Measurements from ENCODE around the gene SPATA31D4. TPM values are rescaled to one million over a fixed set of nuclear protein-coding genes. Genes with fewer than 3 reads are reported as not detected.

Gene SPATA31D4
- polyA plus RNA-seq, 1 donor = not detected

DNA sequence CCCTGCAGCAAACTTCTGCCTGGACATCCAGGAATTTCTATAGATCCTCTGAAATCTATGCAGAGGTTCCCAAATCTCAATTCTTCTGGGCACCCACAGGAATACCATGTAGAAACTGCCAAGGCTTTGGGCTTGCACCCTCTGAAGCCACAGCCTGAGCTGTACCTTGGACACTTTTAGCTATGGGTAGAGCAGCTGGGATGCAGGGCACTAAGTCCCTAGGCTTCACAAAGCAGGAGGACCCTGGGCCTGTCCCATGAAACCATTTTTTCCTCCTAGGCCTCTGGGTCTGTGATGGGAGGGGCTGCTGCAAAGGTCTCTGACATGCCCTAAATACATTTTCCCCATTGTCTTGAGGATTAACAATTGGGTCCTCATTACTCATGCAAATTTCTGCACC, 27.4 kb downstream of the SPATA31D4 start:
- Histone ChIP-seq H3K4me1 (ENCODE audit: control insufficient read depth, insufficient read depth, low read length) (no peaks in the 10 kb centered on the region), H3K36me3 (ENCODE audit: control insufficient read depth, insufficient read depth, low read length) (no peaks in the 10 kb centered on the region), H3K27ac (ENCODE audit: low read length) (no peak overlapping the region)

DNA sequence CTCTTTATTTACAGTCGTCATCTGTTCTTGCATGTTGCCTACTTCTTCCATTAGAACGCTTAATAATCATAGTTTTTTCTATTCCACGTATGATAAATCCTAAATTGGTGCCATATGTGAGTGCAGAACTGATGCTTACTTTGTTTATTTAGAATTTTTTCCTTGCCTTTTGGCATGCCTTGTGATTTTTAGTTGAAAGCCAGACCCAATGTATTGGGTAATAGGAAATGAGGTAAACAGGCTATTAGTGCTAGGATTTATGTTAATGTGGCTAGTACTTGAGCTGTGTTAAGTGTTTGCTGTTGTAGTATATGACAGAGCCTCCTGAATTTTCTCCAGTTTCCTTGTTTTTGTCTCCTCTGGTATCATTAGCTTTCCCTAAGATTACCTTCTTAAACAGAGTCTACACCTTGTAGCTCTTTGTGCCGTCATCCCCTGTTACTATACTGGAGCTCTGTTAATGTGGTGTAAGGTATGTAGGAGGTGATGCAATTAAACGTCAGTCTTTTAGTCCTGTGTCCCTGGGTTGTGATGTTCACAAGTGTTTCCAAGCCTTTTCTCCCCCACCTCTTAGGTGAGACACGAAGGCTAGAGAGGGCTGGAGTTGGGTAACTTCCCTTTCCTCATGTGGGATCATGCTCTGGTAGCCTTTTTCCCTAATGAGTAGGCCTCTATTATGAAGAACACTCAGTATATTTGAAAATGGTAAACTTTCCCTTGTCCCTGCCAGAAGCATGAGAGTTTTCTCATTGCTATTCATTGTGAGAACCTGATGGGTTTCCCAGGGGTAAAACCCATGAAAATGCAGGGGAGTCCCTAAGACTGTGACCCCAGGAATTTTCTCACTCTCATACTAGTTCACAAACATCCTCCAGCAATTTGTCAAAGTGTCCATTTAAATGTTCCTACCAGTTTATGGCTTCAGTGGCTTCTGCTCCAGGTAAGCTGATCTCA, 36.3 kb downstream of the SPATA31D4 start:
- Histone ChIP-seq H3K27me3 (ENCODE audit: control insufficient read depth, insufficient read depth, low read length) (no peaks in the 10 kb centered on the region), H3K27ac (ENCODE audit: low read length) (no peak overlapping the region), H3K4me3 (ENCODE audit: low read length) (no peak overlapping the region), H3K9me3 (ENCODE audit: control insufficient read depth, low read depth, low read length) (no peaks in the 10 kb centered on the region), H3K36me3 (ENCODE audit: control insufficient read depth, insufficient read depth, low read length) (no peaks in the 10 kb centered on the region), H3K4me1 (ENCODE audit: control insufficient read depth, insufficient read depth, low read length) (no peaks in the 10 kb centered on the region)
- DNase-seq = no peak
- WGBS (ENCODE audit: insufficient coverage, low lambda C conversion rate) = 86% methylated on average over 1 of the region's 6 CpGs

More for the DNA sequence above, 27.4 kb downstream of the SPATA31D4 start:
- Histone ChIP-seq H3K27me3 (ENCODE audit: control insufficient read depth, insufficient read depth, low read length) (no peaks in the 10 kb centered on the region), H3K9me3 (ENCODE audit: control insufficient read depth, low read depth, low read length) (no peaks in the 10 kb centered on the region), H3K4me3 (ENCODE audit: low read length) (no peak overlapping the region)
- no peak for DNase-seq

DNA sequence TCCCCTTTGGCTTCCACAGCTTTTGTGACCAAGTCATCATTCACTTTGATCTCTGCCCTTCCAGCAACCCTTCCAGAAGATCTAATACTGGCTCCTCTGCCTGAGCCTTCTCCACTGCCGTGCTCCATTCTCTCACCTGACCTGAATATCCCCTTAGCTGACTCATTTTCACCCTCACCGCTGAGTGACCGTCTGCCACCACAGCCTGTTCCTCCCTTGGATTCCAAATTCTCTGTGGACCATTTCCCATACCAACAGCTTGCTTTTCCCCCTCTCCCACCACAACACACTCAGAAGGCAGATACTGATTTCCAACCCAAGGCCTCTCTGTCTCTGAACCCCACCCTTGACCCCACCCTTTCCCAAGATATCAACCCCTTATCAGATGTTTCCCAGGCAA, 39.8 kb downstream of the SPATA31D4 start:
- no peaks in the 10 kb centered on the region for H3K27me3 ChIP-seq (ENCODE audit: control insufficient read depth, insufficient read depth, low read length)
- no peak overlapping the region for H3K4me3 ChIP-seq (ENCODE audit: low read length)
- no peaks in the 10 kb centered on the region for H3K4me1 ChIP-seq (ENCODE audit: control insufficient read depth, insufficient read depth, low read length)
- H3K27ac ChIP-seq (ENCODE audit: low read length) = no peak overlapping the region
- 100% methylated on average over 1 of the region's 3 CpGs for WGBS (ENCODE audit: insufficient coverage, low lambda C conversion rate)
- H3K36me3 ChIP-seq (ENCODE audit: control insufficient read depth, insufficient read depth, low read length) = no peaks in the 10 kb centered on the region
- no peak for DNase-seq
- no peaks in the 10 kb centered on the region for H3K9me3 ChIP-seq (ENCODE audit: control insufficient read depth, low read depth, low read length)

DNA sequence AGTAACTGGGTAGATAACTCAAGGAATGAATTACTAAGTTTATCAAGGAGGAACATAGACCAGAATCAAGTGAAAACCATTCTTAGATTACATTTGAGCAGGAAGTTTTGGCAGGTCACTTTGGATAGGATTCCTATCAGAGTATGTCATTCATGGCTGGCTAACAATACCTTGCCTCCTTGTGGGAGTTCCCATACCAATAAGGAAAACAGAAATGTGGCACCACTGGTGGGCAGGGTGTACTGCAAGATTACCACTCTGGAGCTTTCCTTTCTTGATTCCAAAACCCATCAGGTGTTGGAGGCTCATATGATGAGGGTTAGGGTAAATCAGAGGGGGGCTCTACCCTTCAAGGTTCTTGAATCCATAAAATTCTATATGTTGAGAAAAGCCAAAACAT, 41.7 kb downstream of the SPATA31D4 start:
- Histone ChIP-seq H3K27me3 (ENCODE audit: control insufficient read depth, insufficient read depth, low read length) (no peaks in the 10 kb centered on the region), H3K36me3 (ENCODE audit: control insufficient read depth, insufficient read depth, low read length) (no peaks in the 10 kb centered on the region), H3K4me1 (ENCODE audit: control insufficient read depth, insufficient read depth, low read length) (no peaks in the 10 kb centered on the region), H3K9me3 (ENCODE audit: control insufficient read depth, low read depth, low read length) (no peaks in the 10 kb centered on the region), H3K27ac (ENCODE audit: low read length) (no peak overlapping the region), H3K4me3 (ENCODE audit: low read length) (no peak overlapping the region)
- DNase-seq = no peak

DNA sequence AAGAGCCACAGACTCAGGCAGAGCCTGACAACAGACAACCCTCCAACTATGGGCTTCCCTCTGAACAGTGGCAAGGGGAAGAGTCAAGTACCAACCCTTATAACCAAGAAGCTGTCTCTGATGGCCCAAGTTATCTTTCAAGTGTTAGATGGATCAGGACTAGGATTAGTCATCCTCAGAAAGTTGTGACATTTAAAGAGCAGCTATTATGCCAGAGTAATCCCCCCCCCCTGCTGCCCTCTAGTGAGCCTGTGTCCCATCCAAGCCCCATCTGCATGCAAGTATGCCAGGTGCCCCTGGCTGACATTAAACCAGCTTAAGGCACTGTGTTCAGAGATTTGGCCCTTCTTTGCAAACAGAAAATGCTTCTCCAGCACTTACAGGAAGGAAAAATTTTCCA, 43.5 kb downstream of the SPATA31D4 start:
- no peak for DNase-seq
- H3K4me1 ChIP-seq (ENCODE audit: control insufficient read depth, insufficient read depth, low read length) = no peaks in the 10 kb centered on the region
- H3K4me3 ChIP-seq (ENCODE audit: low read length) = no peak overlapping the region
- H3K27ac ChIP-seq (ENCODE audit: low read length) = no peak overlapping the region
- no peaks in the 10 kb centered on the region for H3K27me3 ChIP-seq (ENCODE audit: control insufficient read depth, insufficient read depth, low read length)
- H3K9me3 ChIP-seq (ENCODE audit: control insufficient read depth, low read depth, low read length) = no peaks in the 10 kb centered on the region
- H3K36me3 ChIP-seq (ENCODE audit: control insufficient read depth, insufficient read depth, low read length) = no peaks in the 10 kb centered on the region

DNA sequence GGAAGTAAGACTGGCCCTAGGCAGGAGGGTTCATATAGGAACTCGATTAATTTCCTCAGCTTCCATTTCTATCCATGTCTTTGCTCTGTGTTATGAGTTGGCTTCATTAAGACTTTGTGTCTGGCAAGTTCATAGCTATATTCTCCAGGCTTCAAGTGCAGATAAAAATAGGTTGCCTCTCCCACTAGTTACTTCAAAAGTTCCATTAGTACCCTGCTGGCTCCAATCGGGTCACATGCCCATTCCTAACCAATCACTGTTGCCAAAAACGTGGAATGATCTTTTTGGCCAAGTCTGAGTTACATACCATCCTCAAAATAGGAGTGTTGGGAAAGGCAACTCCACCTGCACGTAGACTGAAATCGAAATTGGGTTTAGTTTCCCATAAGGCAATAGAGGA, 46.5 kb downstream of the SPATA31D4 start:
- Histone ChIP-seq H3K4me3 (ENCODE audit: low read length) (no peak overlapping the region), H3K27me3 (ENCODE audit: control insufficient read depth, insufficient read depth, low read length) (no peaks in the 10 kb centered on the region), H3K4me1 (ENCODE audit: control insufficient read depth, insufficient read depth, low read length) (no peaks in the 10 kb centered on the region), H3K27ac (ENCODE audit: low read length) (no peak overlapping the region), H3K9me3 (ENCODE audit: control insufficient read depth, low read depth, low read length) (peaks cover 4% of the 10 kb centered on the region), H3K36me3 (ENCODE audit: control insufficient read depth, insufficient read depth, low read length) (no peaks in the 10 kb centered on the region)
- no peak for DNase-seq
- WGBS (ENCODE audit: insufficient coverage, low lambda C conversion rate) = 100% methylated on average over 1 of the region's 5 CpGs

DNA sequence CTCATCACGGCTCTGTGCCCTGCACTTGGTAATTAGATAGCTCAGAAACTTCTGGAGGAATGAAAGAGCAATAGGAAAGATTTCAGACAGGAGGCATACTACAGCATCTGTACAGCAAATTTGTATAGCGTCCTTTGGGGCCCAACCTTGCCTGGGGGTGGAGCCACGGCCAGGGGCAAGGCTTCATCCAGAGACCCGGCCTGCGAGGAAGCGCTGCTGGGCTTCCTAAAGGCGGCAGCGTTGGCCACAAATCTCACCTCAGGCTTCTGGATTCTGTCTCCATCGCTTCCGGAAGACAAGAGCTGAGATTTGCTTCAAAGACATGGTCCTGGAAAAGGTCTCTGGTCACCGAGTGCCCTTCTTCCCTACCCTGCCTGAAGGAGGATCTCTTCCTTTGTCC, 48.1 kb downstream of the SPATA31D4 start:
- no peaks in the 10 kb centered on the region for H3K4me1 ChIP-seq (ENCODE audit: control insufficient read depth, insufficient read depth, low read length)
- H3K4me3 ChIP-seq (ENCODE audit: low read length) = no peak overlapping the region
- H3K27ac ChIP-seq (ENCODE audit: low read length) = no peak overlapping the region
- peaks cover 4% of the 10 kb centered on the region for H3K9me3 ChIP-seq (ENCODE audit: control insufficient read depth, low read depth, low read length)
- H3K27me3 ChIP-seq (ENCODE audit: control insufficient read depth, insufficient read depth, low read length) = no peaks in the 10 kb centered on the region
- no peaks in the 10 kb centered on the region for H3K36me3 ChIP-seq (ENCODE audit: control insufficient read depth, insufficient read depth, low read length)
- no peak for DNase-seq
- no CpG with 5 or more reads among the region's 11 CpGs for WGBS (ENCODE audit: insufficient coverage, low lambda C conversion rate)

- H3K36me3 ChIP-seq (ENCODE audit: control insufficient read depth, insufficient read depth, low read length) = no peaks in the 10 kb centered on the region
- H3K9me3 ChIP-seq (ENCODE audit: control insufficient read depth, low read depth, low read length) = peaks cover 4% of the 10 kb centered on the region
- no peak overlapping the region for H3K4me3 ChIP-seq (ENCODE audit: low read length)
- H3K27me3 ChIP-seq (ENCODE audit: control insufficient read depth, insufficient read depth, low read length) = no peaks in the 10 kb centered on the region
- no peak for DNase-seq
- H3K4me1 ChIP-seq (ENCODE audit: control insufficient read depth, insufficient read depth, low read length) = no peaks in the 10 kb centered on the region
- no peak overlapping the region for H3K27ac ChIP-seq (ENCODE audit: low read length)
- no CpG with 5 or more reads among the region's 2 CpGs for WGBS (ENCODE audit: insufficient coverage, low lambda C conversion rate)
Observed at GRCh38 chr9:81979196-81979595, 51.0 kb downstream of the SPATA31D4 start.

DNA sequence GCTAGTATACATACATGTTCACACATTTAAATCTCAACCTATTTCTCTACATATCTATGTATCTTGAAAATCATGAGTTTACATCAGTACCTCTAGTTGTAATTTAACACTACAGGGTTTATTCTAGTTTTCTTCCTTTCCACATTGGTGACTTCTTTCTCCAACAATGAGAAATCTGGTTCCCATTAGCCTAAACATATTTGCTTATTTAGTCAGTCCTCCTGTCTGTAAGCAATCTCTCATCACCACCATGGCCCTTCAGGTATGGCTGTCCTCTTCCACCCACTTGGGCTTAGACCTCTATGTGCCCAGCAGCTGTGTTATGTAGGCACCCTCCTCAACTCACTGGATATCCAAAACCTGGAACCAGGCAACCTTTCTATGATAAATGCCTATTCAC, 52.3 kb downstream of the SPATA31D4 start:
- Histone ChIP-seq H3K27ac (ENCODE audit: low read length) (no peak overlapping the region), H3K27me3 (ENCODE audit: control insufficient read depth, insufficient read depth, low read length) (no peaks in the 10 kb centered on the region)

DNA sequence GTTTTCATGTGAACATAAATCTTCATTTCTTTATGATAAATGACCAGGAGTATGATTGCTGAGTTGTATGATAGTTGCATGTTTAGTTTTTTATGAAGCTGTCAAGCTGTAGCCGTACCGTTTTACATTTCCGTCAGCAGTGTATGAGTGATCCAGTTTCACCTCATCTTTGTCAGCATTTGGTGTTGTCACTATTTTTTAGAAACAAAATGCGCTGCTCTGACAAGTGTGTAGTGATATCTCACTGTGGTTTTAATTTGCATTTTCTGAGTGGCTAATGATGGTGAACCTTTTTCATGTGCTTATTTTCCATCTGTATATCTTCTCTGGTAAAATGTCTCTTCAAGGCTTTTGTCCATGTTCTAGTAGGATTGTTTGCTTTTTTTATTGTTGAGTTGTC, 53.7 kb downstream of the SPATA31D4 start:
- Histone ChIP-seq H3K36me3 (ENCODE audit: control insufficient read depth, insufficient read depth, low read length) (no peaks in the 10 kb centered on the region), H3K9me3 (ENCODE audit: control insufficient read depth, low read depth, low read length) (peaks cover 2% of the 10 kb centered on the region), H3K4me3 (ENCODE audit: low read length) (no peak overlapping the region), H3K27ac (ENCODE audit: low read length) (no peak overlapping the region), H3K4me1 (ENCODE audit: control insufficient read depth, insufficient read depth, low read length) (no peaks in the 10 kb centered on the region), H3K27me3 (ENCODE audit: control insufficient read depth, insufficient read depth, low read length) (no peaks in the 10 kb centered on the region)
- WGBS (ENCODE audit: insufficient coverage, low lambda C conversion rate) = 100% methylated on average over 1 of the region's 4 CpGs
- no peak for DNase-seq

More for the DNA sequence above, 52.3 kb downstream of the SPATA31D4 start:
- Histone ChIP-seq H3K4me3 (ENCODE audit: low read length) (no peak overlapping the region), H3K36me3 (ENCODE audit: control insufficient read depth, insufficient read depth, low read length) (no peaks in the 10 kb centered on the region), H3K9me3 (ENCODE audit: control insufficient read depth, low read depth, low read length) (peaks cover 4% of the 10 kb centered on the region), H3K4me1 (ENCODE audit: control insufficient read depth, insufficient read depth, low read length) (no peaks in the 10 kb centered on the region)
- DNase-seq = no peak
